Measurements from ENCODE around the gene RNPEPL1.

Gene RNPEPL1

GRCh38 chr2:240565333-240566202, 2.7 kb upstream of the RNPEPL1 start (continued):
- TF ChIP-seq ZNF398 (tag by site-specific recombination; IDR thresholded peaks at IDR 0.05) (peak; percentile 82), ZFP69B (tag by site-specific recombination; IDR thresholded peaks at IDR 0.05) (no peak), ZFP3 (tag by site-specific recombination; IDR thresholded peaks at IDR 0.05; ENCODE audit: low read depth) (no peak), PATZ1 (tag by site-specific recombination; IDR thresholded peaks at IDR 0.05) (peak; percentile 55; the same call in 1 of the 2 replicates), ZNF521 (tag by site-specific recombination; IDR thresholded peaks at IDR 0.05) (no peak), HIC1 (tag by site-specific recombination; IDR thresholded peaks at IDR 0.05) (peak; percentile 87), SCRT2 (tag by site-specific recombination; IDR thresholded peaks at IDR 0.05) (peak; percentile 80), ZIC2 (tag by site-specific recombination; IDR thresholded peaks at IDR 0.05) (0 out of 2 replicates have a peak, but pooled peaks have one; percentile 26), ZNF184 (tag by site-specific recombination; IDR thresholded peaks at IDR 0.05) (no peak), GLIS2 (tag by site-specific recombination; IDR thresholded peaks at IDR 0.05) (peak; percentile 61), ZFHX2 (tag by site-specific recombination; conservative IDR thresholded peaks at IDR 0.05) (peak; percentile 19; the same call in 1 of the 2 replicates), ZNF530 (tag by site-specific recombination; IDR thresholded peaks at IDR 0.05; ENCODE audit: low read depth) (no peak), ZBTB8A (tag by site-specific recombination; IDR thresholded peaks at IDR 0.05) (0 out of 2 replicates have a peak, but pooled peaks have one; percentile 13)

- peaks cover 4% of the 10 kb centered on the region for H3K4me1 ChIP-seq (ENCODE audit: control insufficient read depth, insufficient read depth, low read length)
- H3K36me3 ChIP-seq (ENCODE audit: control insufficient read depth in 2 of 2, insufficient read depth in 1 of 2, low read length in 2 of 2) = peaks cover 0 to 21% of the 10 kb centered on the region in 2 experiments; a peak in 1 of 3 replicates
- ChIA-PET POLR2A (interaction anchor here (0.7 to 3.8 kb wide), 5 partner anchors 12 to 114 kb away, joined by 3 to 46 read pairs (median 3); partner anchors contain the start of gene CAPN10), CTCF (interaction anchor here (0.6 to 3.8 kb wide), 12 partner anchors 9 to 483 kb away, joined by 3 to 34 read pairs (median 5); partner anchors contain the start of gene CAPN10)
- peak overlapping the region; percentile 38 for H3K4me3 ChIP-seq (ENCODE audit: low read depth, low read length)
- no peaks in the 10 kb centered on the region for H3K9me3 ChIP-seq (ENCODE audit: control insufficient read depth, insufficient read depth, low read depth, low read length)
- peak overlapping the region; percentile 76 for H3K27ac ChIP-seq (ENCODE audit: extremely low read depth, low read depth, low read length)
- TF ChIP-seq PRDM6 (tag by site-specific recombination; IDR thresholded peaks at IDR 0.05) (no peak), SP3 (tag by site-specific recombination; IDR thresholded peaks at IDR 0.05) (peak; percentile 41), ZNF449 (tag by site-specific recombination; IDR thresholded peaks at IDR 0.05) (peak; percentile 89; the same call in 1 of the 2 replicates), ZNF266 (tag by site-specific recombination; IDR thresholded peaks at IDR 0.05; ENCODE audit: low read depth) (no peak), ZNF184 (tag by site-specific recombination; IDR thresholded peaks at IDR 0.05) (no peak), SCRT2 (tag by site-specific recombination; IDR thresholded peaks at IDR 0.05) (no peak), MEIS1 (CRISPR knock-in tag; IDR thresholded peaks at IDR 0.05; ENCODE audit: borderline replicate concordance) (no peak), ZNF664 (tag by site-specific recombination; IDR thresholded peaks at IDR 0.05) (no peak), GLIS1 (tag by site-specific recombination; IDR thresholded peaks at IDR 0.05) (peak; percentile 96), ZBTB20 (tag by site-specific recombination; IDR thresholded peaks at IDR 0.05) (no peak), BCL6B (tag by site-specific recombination; IDR thresholded peaks at IDR 0.05) (no peak), ZIC2 (tag by site-specific recombination; IDR thresholded peaks at IDR 0.05) (peak; percentile 82)
Measured at GRCh38 chr2:240566203-240567136, 1.8 kb upstream of the RNPEPL1 start.
